ENCODE data around the gene SPTBN1. TPM values are rescaled to one million over a fixed set of nuclear protein-coding genes. Genes with fewer than 3 reads are reported as not detected.
A peak's percentile ranks its signal among the peaks of the same experiment; 100 is the strongest.

The SPTBN1 gene
- total and polyA plus RNA-seq, 2 of the 13 experiments (the other 11 are each of a cell fraction or from before 2014, with no cell fraction given): 123 to 299 TPM

- TF ChIP-seq E2F1 (CRISPR knock-in tag; IDR thresholded peaks at IDR 0.05) (no peak), SMAD3 (CRISPR knock-in tag; IDR thresholded peaks at IDR 0.05) (no peak), FOSL2 (CRISPR knock-in tag; IDR thresholded peaks at IDR 0.05) (0 out of 2 replicates have a peak, but pooled peaks have one; percentile 17), SKIL (CRISPR knock-in tag; IDR thresholded peaks at IDR 0.05; ENCODE audit: borderline replicate concordance) (peak; percentile 25; the same call in 1 of the 2 replicates), ZBTB3 (CRISPR knock-in tag; IDR thresholded peaks at IDR 0.05; ENCODE audit: borderline replicate concordance, low read depth) (no peak), ZNF678 (CRISPR knock-in tag; IDR thresholded peaks at IDR 0.05) (no peak), FOXJ3 (CRISPR knock-in tag; IDR thresholded peaks at IDR 0.05; ENCODE audit: borderline replicate concordance) (no peak), NCOA5 (CRISPR knock-in tag; IDR thresholded peaks at IDR 0.05) (no peak), ZNF747 (CRISPR knock-in tag; IDR thresholded peaks at IDR 0.05; ENCODE audit: borderline replicate concordance) (no peak), ZSCAN25 (CRISPR knock-in tag; IDR thresholded peaks at IDR 0.05) (peak; percentile 74; the same call in 1 of the 2 replicates), IRF9 (CRISPR knock-in tag; IDR thresholded peaks at IDR 0.05; ENCODE audit: borderline replicate concordance) (peak; percentile 62; the same call in 1 of the 2 replicates), GATAD1 (CRISPR knock-in tag; IDR thresholded peaks at IDR 0.05) (peak; percentile 59), ZNF101 (CRISPR knock-in tag; IDR thresholded peaks at IDR 0.05; ENCODE audit: borderline replicate concordance, low read depth) (no peak), ZNF501 (CRISPR knock-in tag; IDR thresholded peaks at IDR 0.05) (peak; percentile 54; the same call in 1 of the 2 replicates), ZBTB39 (CRISPR knock-in tag; IDR thresholded peaks at IDR 0.05) (no peak), NFE2 (CRISPR knock-in tag; IDR thresholded peaks at IDR 0.05) (no peak), ATF7-NPFF (CRISPR knock-in tag; IDR thresholded peaks at IDR 0.05; ENCODE audit: low read depth) (0 out of 2 replicates have a peak, but pooled peaks have one; percentile 36), SNAI1 (CRISPR knock-in tag; IDR thresholded peaks at IDR 0.05; ENCODE audit: borderline replicate concordance) (no peak), ZNF18 (CRISPR knock-in tag; IDR thresholded peaks at IDR 0.05; ENCODE audit: insufficient replicate concordance) (peak; percentile 28), SP5 (CRISPR knock-in tag; IDR thresholded peaks at IDR 0.05; ENCODE audit: borderline replicate concordance, low read depth) (0 out of 2 replicates have a peak, but pooled peaks have one; percentile 9), ZNF570 (CRISPR knock-in tag; IDR thresholded peaks at IDR 0.05; ENCODE audit: borderline replicate concordance) (no peak)
These were observed 1.3 kb downstream of the SPTBN1 start (continued) for GRCh38 chr2:54457323-54458023.
